Measurements from ENCODE around the gene DPY19L2. TPM values are rescaled to one million over a fixed set of nuclear protein-coding genes. Genes with fewer than 3 reads are reported as not detected.
"Not testable (repeated sequence)": the region's sequence is repeated elsewhere in the genome, so short reads cannot be mapped to it uniquely, and the experiment has no call there.

DPY19L2 gene
- total and polyA plus RNA-seq, 5 donors from 2014 or later = 0.23 to 2.3 (median 0.84) TPM

DNA sequence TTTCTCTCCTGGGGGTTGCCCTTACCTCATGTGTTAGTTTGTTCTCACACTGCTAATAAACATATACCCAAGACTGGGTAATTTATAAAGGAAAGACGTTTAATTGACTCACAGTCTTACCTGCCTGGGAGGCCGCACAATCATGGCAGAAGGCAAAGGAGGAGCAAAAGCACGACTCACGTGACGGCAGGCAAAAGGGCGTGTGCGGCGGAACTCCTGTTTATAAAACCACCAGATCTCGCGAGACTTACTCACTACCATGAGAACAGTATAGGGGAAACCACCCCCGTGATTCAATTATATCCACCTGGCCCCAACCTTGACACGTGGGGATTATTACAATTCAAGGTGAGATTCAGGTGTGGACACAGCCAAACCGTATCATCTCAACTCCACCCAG is 116.9 kb downstream of the DPY19L2 start:
- not testable (repeated sequence) for H3K27ac ChIP-seq (ENCODE audit: insufficient read depth, low read length, poor library complexity, severe bottlenecking); DNase-seq; H3K4me3 ChIP-seq (ENCODE audit: low read depth, low read length); H3K9me3 Mint-ChIP-seq; H3K4me1 ChIP-seq (ENCODE audit: control insufficient read depth, insufficient read depth, low read length, poor library complexity, severe bottlenecking); H3K9me3 ChIP-seq (ENCODE audit: control insufficient read depth in 2 of 2, low read length in 2 of 2); H3K4me3 Mint-ChIP-seq; H3K4me1 Mint-ChIP-seq; H3K27me3 ChIP-seq (ENCODE audit: control insufficient read depth, insufficient read depth, low read length); H3K27ac Mint-ChIP-seq; H3K36me3 ChIP-seq (ENCODE audit: control insufficient read depth, insufficient read depth, low read length); H3K36me3 Mint-ChIP-seq; ATAC-seq (ENCODE audit: low read depth in 2 of 2); H3K27me3 Mint-ChIP-seq

DNA sequence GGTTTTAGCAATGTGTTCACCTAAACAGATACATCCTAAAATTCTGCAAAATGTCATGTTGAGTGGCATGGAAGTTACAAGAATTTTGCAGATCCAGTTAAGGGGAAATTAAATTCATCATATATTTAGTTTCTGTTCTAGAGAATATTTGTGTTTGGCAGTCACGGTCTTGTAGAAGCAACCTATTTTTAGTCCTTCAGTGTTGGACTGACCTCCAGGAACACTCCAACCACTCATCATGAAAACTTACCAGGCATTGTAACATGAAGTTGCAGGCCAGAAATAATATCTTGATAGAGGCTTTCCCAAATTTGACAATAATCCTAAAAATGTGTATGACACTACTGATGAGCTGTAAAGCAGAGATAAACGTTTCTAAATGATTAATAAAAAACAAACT is 119.3 kb downstream of the DPY19L2 start:
- not testable (repeated sequence) for H3K36me3 Mint-ChIP-seq; ATAC-seq (ENCODE audit: low read depth in 2 of 2); H3K27ac ChIP-seq (ENCODE audit: insufficient read depth, low read length, poor library complexity, severe bottlenecking); H3K36me3 ChIP-seq (ENCODE audit: control insufficient read depth, insufficient read depth, low read length); H3K27me3 Mint-ChIP-seq; H3K9me3 Mint-ChIP-seq; H3K4me3 ChIP-seq (ENCODE audit: low read depth, low read length); H3K4me1 ChIP-seq (ENCODE audit: control insufficient read depth, insufficient read depth, low read length, poor library complexity, severe bottlenecking); H3K9me3 ChIP-seq (ENCODE audit: control insufficient read depth in 2 of 2, low read length in 2 of 2); H3K4me3 Mint-ChIP-seq; DNase-seq; H3K27me3 ChIP-seq (ENCODE audit: control insufficient read depth, insufficient read depth, low read length); H3K27ac Mint-ChIP-seq; H3K4me1 Mint-ChIP-seq

DNA sequence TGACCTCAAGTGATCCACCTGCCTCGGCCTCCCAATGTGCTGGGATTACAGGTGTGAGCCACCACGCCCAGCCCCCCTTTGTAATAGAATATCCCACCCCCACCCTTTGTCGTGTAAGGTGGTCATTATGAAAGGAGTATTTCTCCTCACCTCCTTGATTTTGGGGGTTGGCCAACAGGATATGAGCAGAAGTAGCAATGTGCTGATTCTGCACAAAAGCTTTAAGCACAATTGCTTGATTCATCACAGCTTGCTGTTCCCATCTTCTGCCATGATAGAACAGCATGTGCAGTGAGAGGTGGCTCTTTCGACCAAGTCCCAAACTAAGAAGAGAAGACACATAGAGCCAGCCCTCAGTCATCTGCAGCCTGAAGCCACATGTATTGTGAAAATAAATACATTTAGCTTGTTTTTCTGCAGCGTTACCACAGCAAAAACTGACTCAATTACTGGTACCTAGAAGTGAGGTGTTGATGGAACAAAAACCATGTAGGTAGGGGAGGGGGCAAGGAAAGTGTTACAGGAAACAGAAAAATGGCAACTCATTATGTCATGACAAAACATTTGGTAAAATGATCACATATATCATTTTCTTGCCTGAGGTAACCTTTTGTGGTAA is 122.9 kb downstream of the DPY19L2 start:
- H3K27ac Mint-ChIP-seq; H3K27me3 Mint-ChIP-seq; H3K36me3 Mint-ChIP-seq; H3K9me3 Mint-ChIP-seq; H3K36me3 ChIP-seq (ENCODE audit: control insufficient read depth, insufficient read depth, low read length); H3K9me3 ChIP-seq (ENCODE audit: control insufficient read depth in 2 of 2, low read length in 2 of 2); H3K27ac ChIP-seq (ENCODE audit: insufficient read depth, low read length, poor library complexity, severe bottlenecking); ATAC-seq (ENCODE audit: low read depth in 2 of 2); DNase-seq; H3K4me1 Mint-ChIP-seq; H3K4me1 ChIP-seq (ENCODE audit: control insufficient read depth, insufficient read depth, low read length, poor library complexity, severe bottlenecking); H3K27me3 ChIP-seq (ENCODE audit: control insufficient read depth, insufficient read depth, low read length); H3K4me3 Mint-ChIP-seq; H3K4me3 ChIP-seq (ENCODE audit: low read depth, low read length): not testable (repeated sequence)

DNA sequence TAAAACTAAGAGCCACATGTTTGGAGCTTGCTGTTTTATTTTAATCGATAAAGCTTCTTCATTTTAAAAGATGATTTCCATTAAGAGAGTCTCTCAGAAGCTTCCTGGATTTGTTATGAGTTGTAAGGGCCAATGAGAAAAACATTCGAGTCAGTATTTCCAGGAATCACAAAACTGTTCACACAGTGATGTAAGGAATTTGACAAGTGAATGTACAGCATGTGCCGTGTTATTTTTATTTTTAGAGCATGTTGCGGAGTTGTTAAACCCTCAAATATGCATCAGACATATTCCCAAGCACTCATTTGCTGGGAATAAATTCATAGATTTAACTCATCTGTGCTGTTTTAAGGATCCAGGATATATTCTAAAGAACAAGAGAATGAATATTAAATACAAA is 129.6 kb downstream of the DPY19L2 start:
- ATAC-seq (ENCODE audit: low read depth in 2 of 2); H3K27me3 Mint-ChIP-seq; H3K36me3 Mint-ChIP-seq: not testable (repeated sequence)

DNA sequence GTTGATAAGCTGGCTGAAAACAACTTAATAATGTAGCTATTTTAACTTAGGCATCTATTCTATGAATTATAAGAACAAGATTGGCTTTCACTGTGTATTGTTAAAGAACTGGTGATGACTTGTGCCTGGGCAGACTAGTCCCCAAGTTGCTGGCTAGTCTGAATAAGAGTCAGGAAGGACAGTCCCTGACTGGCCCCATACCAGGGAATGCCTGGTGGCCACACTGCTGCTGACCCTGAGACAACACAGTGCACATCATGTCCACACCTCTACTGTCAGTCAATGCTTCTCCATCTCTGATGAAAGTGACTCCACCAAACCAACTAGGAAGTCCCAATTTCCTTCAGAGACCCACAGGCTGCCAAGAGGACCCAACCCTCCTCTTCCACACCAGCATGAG is 130.5 kb downstream of the DPY19L2 start:
- H3K4me3 Mint-ChIP-seq; H3K4me3 ChIP-seq (ENCODE audit: low read depth, low read length); H3K27ac Mint-ChIP-seq; H3K4me1 ChIP-seq (ENCODE audit: control insufficient read depth, insufficient read depth, low read length, poor library complexity, severe bottlenecking); ATAC-seq (ENCODE audit: low read depth in 2 of 2); H3K4me1 Mint-ChIP-seq; H3K36me3 ChIP-seq (ENCODE audit: control insufficient read depth, insufficient read depth, low read length); H3K27me3 Mint-ChIP-seq; H3K9me3 ChIP-seq (ENCODE audit: control insufficient read depth in 2 of 2, low read length in 2 of 2); DNase-seq; H3K36me3 Mint-ChIP-seq; H3K9me3 Mint-ChIP-seq; H3K27ac ChIP-seq (ENCODE audit: insufficient read depth, low read length, poor library complexity, severe bottlenecking); H3K27me3 ChIP-seq (ENCODE audit: control insufficient read depth, insufficient read depth, low read length): not testable (repeated sequence)

More for the DNA sequence above, 129.6 kb downstream of the DPY19L2 start:
- not testable (repeated sequence) for H3K4me1 Mint-ChIP-seq; H3K4me3 Mint-ChIP-seq; H3K9me3 Mint-ChIP-seq; H3K4me1 ChIP-seq (ENCODE audit: control insufficient read depth, insufficient read depth, low read length, poor library complexity, severe bottlenecking); H3K27ac Mint-ChIP-seq; H3K36me3 ChIP-seq (ENCODE audit: control insufficient read depth, insufficient read depth, low read length); H3K27ac ChIP-seq (ENCODE audit: insufficient read depth, low read length, poor library complexity, severe bottlenecking); H3K27me3 ChIP-seq (ENCODE audit: control insufficient read depth, insufficient read depth, low read length); DNase-seq; H3K9me3 ChIP-seq (ENCODE audit: control insufficient read depth in 2 of 2, low read length in 2 of 2); H3K4me3 ChIP-seq (ENCODE audit: low read depth, low read length)

DNA sequence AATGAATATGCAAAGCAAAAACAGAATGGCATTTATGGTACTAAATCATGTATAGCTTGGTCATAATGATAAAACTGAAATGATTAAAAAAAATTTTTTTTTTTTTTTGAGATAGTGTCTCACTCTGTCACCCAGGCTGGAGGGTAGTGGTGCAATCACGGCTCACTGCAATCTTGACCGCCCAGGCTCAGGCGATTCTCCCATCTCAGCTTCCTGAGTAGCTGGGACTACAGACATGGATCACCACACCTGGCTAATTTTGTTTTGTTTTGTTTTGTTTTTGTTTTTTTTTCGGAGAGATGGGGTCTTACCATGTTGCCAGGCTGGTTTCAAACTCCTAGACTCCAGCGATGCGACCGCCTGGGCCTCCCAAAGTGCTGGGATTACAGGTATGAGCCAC is 138.7 kb downstream of the DPY19L2 start:
- not testable (repeated sequence) for H3K4me3 Mint-ChIP-seq; H3K27me3 ChIP-seq (ENCODE audit: control insufficient read depth, insufficient read depth, low read length); H3K36me3 Mint-ChIP-seq; H3K9me3 Mint-ChIP-seq; H3K27ac Mint-ChIP-seq; DNase-seq; H3K9me3 ChIP-seq (ENCODE audit: control insufficient read depth in 2 of 2, low read length in 2 of 2); H3K27ac ChIP-seq (ENCODE audit: insufficient read depth, low read length, poor library complexity, severe bottlenecking); H3K36me3 ChIP-seq (ENCODE audit: control insufficient read depth, insufficient read depth, low read length); H3K4me1 ChIP-seq (ENCODE audit: control insufficient read depth, insufficient read depth, low read length, poor library complexity, severe bottlenecking); ATAC-seq (ENCODE audit: low read depth in 2 of 2); H3K4me3 ChIP-seq (ENCODE audit: low read depth, low read length); H3K4me1 Mint-ChIP-seq; H3K27me3 Mint-ChIP-seq

DNA sequence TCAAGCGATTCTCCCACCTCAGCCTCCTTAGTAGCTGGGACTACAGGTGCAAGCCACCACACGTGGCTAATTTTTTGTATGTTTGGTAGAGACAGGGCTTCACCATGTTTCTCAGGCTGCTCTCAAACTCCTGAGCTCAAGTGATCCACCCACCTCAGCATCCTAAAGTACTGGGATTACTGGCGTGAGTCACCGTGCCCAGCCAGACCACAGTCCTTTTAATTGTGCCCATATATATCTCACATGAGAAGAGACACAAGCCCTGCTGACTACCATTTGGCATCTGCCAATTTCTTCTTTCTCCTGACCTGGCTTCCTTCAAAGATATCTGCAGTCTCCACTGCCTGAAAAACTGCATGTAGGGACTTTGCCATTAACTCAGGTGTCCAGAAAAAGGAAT is 142.5 kb downstream of the DPY19L2 start:
- Mint-ChIP-seq H3K4me1 (no peaks in the 10 kb centered on the region), H3K27ac (no peak overlapping the region), H3K9me3 (peaks cover 0 to 5% (median 0%) of the 10 kb centered on the region in 7 donors), H3K27me3 (peaks cover 4% of the 10 kb centered on the region), H3K36me3 (no peaks in the 10 kb centered on the region), H3K4me3 (no peak overlapping the region)
- Histone ChIP-seq H3K36me3 (ENCODE audit: control insufficient read depth, insufficient read depth, low read length) (no peaks in the 10 kb centered on the region), H3K27ac (ENCODE audit: insufficient read depth, low read length, poor library complexity, severe bottlenecking) (no peak overlapping the region), H3K4me3 (ENCODE audit: low read depth, low read length) (no peak overlapping the region), H3K4me1 (ENCODE audit: control insufficient read depth, insufficient read depth, low read length, poor library complexity, severe bottlenecking) (no peaks in the 10 kb centered on the region), H3K27me3 (ENCODE audit: control insufficient read depth, insufficient read depth, low read length) (no peaks in the 10 kb centered on the region), H3K9me3 (ENCODE audit: control insufficient read depth in 2 of 2, low read length in 2 of 2) (no peaks in the 10 kb centered on the region)
- no peak for DNase-seq
- ATAC-seq (ENCODE audit: low read depth in 2 of 2) = no peak

DNA sequence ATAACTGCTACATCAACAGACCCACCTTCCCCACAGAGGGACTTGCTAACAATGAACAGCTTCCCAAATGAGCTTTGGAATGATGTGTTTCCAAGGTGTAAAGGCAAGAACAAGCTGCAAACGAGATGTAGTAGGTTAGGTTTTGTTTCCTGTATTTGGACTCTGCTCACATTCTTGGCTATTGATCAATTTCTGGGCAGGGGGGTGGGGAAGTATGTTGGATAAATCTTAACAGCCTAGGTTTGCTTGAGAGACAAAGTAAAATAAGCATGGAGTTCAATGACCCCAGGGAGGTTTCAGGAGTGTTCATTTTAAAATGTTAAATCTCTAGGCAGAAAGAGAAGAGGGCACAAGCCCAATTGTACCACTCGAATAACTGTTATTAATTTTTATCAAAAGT is 146.6 kb downstream of the DPY19L2 start:
- Histone ChIP-seq H3K9me3 (ENCODE audit: control insufficient read depth in 2 of 2, low read length in 2 of 2) (no peaks in the 10 kb centered on the region), H3K27ac (ENCODE audit: insufficient read depth, low read length, poor library complexity, severe bottlenecking) (no peak overlapping the region), H3K4me1 (ENCODE audit: control insufficient read depth, insufficient read depth, low read length, poor library complexity, severe bottlenecking) (no peaks in the 10 kb centered on the region), H3K4me3 (ENCODE audit: low read depth, low read length) (no peak overlapping the region), H3K36me3 (ENCODE audit: control insufficient read depth, insufficient read depth, low read length) (no peaks in the 10 kb centered on the region), H3K27me3 (ENCODE audit: control insufficient read depth, insufficient read depth, low read length) (no peaks in the 10 kb centered on the region)
- Mint-ChIP-seq H3K27ac (no peak overlapping the region), H3K9me3 (no peaks in the 10 kb centered on the region), H3K4me3 (no peak overlapping the region), H3K4me1 (no peaks in the 10 kb centered on the region), H3K36me3 (no peaks in the 10 kb centered on the region), H3K27me3 (no peaks in the 10 kb centered on the region)
- DNase-seq (no peak), ATAC-seq (ENCODE audit: low read depth in 2 of 2) (no peak)

Measured in CD4-positive, CD25-positive, alpha-beta regulatory T cell (primary cell).